ENCODE data around the gene ZMIZ1.

The ZMIZ1 gene

DNA sequence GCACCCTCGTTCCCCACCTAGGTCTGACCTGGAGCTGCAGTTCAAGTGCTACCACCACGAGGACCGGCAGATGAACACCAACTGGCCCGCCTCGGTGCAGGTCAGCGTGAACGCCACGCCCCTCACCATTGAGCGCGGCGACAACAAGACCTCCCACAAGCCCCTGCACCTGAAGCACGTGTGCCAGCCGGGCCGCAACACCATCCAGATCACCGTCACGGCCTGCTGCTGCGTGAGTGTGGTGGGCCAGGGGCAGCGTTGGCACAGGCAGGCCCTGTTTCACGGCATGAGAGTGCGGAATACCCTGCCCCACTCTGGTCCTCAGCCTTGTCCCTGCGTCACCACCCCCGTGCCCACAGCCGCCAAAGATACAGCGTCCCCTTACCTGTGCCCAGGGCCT lies 231.9 kb downstream of the ZMIZ1 start:
- no peak for TF ChIP-seq TAF1 (IDR thresholded peaks at IDR 0.05; ENCODE audit: borderline replicate concordance, insufficient read depth, low read length)
- no peak for TF ChIP-seq SIN3A (IDR thresholded peaks at IDR 0.05; ENCODE audit: borderline replicate concordance, insufficient read depth, low read length)
- TF ChIP-seq POLR2AphosphoS5 (IDR thresholded peaks at IDR 0.05; ENCODE audit: low read depth, low read length), result no peak
- no peak for TF ChIP-seq FOXP2 (optimal IDR thresholded peaks at IDR 0.05; ENCODE audit: borderline replicate concordance, extremely low read depth, extremely low read length, insufficient read depth)
- TF ChIP-seq, protein P1, sequence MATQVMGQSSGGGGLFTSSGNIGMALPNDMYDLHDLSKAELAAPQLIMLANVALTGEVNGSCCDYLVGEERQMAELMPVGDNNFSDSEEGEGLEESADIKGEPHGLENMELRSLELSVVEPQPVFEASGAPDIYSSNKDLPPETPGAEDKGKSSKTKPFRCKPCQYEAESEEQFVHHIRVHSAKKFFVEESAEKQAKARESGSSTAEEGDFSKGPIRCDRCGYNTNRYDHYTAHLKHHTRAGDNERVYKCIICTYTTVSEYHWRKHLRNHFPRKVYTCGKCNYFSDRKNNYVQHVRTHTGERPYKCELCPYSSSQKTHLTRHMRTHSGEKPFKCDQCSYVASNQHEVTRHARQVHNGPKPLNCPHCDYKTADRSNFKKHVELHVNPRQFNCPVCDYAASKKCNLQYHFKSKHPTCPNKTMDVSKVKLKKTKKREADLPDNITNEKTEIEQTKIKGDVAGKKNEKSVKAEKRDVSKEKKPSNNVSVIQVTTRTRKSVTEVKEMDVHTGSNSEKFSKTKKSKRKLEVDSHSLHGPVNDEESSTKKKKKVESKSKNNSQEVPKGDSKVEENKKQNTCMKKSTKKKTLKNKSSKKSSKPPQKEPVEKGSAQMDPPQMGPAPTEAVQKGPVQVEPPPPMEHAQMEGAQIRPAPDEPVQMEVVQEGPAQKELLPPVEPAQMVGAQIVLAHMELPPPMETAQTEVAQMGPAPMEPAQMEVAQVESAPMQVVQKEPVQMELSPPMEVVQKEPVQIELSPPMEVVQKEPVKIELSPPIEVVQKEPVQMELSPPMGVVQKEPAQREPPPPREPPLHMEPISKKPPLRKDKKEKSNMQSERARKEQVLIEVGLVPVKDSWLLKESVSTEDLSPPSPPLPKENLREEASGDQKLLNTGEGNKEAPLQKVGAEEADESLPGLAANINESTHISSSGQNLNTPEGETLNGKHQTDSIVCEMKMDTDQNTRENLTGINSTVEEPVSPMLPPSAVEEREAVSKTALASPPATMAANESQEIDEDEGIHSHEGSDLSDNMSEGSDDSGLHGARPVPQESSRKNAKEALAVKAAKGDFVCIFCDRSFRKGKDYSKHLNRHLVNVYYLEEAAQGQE (IDR thresholded peaks at IDR 0.05; ENCODE audit: insufficient read depth in 1 of 2, low read depth in 2 of 2, low read length in 2 of 2), result no peak

- TF ChIP-seq FOXP2 (optimal IDR thresholded peaks at IDR 0.05; ENCODE audit: borderline replicate concordance, extremely low read depth, extremely low read length, insufficient read depth) (no peak), POLR2AphosphoS5 (IDR thresholded peaks at IDR 0.05; ENCODE audit: low read depth, low read length) (no peak), TAF1 (IDR thresholded peaks at IDR 0.05; ENCODE audit: borderline replicate concordance, insufficient read depth, low read length) (no peak), SIN3A (IDR thresholded peaks at IDR 0.05; ENCODE audit: borderline replicate concordance, insufficient read depth, low read length) (no peak)
- TF ChIP-seq, protein P1 (IDR thresholded peaks at IDR 0.05; ENCODE audit: insufficient read depth in 1 of 2, low read depth in 2 of 2, low read length in 2 of 2), result no peak
Measured at GRCh38 chr10:79301754-79302530, 233.2 kb downstream of the ZMIZ1 start.

- TF ChIP-seq POLR2AphosphoS5 (IDR thresholded peaks at IDR 0.05; ENCODE audit: low read depth, low read length) (no peak), SIN3A (IDR thresholded peaks at IDR 0.05; ENCODE audit: borderline replicate concordance, insufficient read depth, low read length) (no peak)
Measured at GRCh38 chr10:79303631-79304478, 235.1 kb downstream of the ZMIZ1 start.

GRCh38 chr10:79304479-79305087 lies 235.8 kb downstream of the ZMIZ1 start:
- TF ChIP-seq, protein P1 (IDR thresholded peaks at IDR 0.05; ENCODE audit: insufficient read depth in 1 of 2, low read depth in 2 of 2, low read length in 2 of 2), result no peak
- TF ChIP-seq FOXP2 (optimal IDR thresholded peaks at IDR 0.05; ENCODE audit: borderline replicate concordance, extremely low read depth, extremely low read length, insufficient read depth) (no peak), POLR2AphosphoS5 (IDR thresholded peaks at IDR 0.05; ENCODE audit: low read depth, low read length) (no peak), SIN3A (IDR thresholded peaks at IDR 0.05; ENCODE audit: borderline replicate concordance, insufficient read depth, low read length) (no peak), TAF1 (IDR thresholded peaks at IDR 0.05; ENCODE audit: borderline replicate concordance, insufficient read depth, low read length) (no peak)

GRCh38 chr10:79305515-79305914 lies 236.7 kb downstream of the ZMIZ1 start:
- TF ChIP-seq, protein P1 (IDR thresholded peaks at IDR 0.05; ENCODE audit: insufficient read depth in 1 of 2, low read depth in 2 of 2, low read length in 2 of 2), result no peak
- no peak for TF ChIP-seq TAF1 (IDR thresholded peaks at IDR 0.05; ENCODE audit: borderline replicate concordance, insufficient read depth, low read length)
- no peak for TF ChIP-seq SIN3A (IDR thresholded peaks at IDR 0.05; ENCODE audit: borderline replicate concordance, insufficient read depth, low read length)
- TF ChIP-seq POLR2AphosphoS5 (IDR thresholded peaks at IDR 0.05; ENCODE audit: low read depth, low read length), result no peak
- TF ChIP-seq FOXP2 (optimal IDR thresholded peaks at IDR 0.05; ENCODE audit: borderline replicate concordance, extremely low read depth, extremely low read length, insufficient read depth), result no peak
